Activated naive CD4-positive, alpha-beta T cell treated with anti-CD3 and anti-CD28 coated beads, Interleukin-2, amount 50 U/mL, for 24 hours (primary cell): Measurements from ENCODE around the gene NME8.
A peak's percentile ranks its signal among the peaks of the same experiment; 100 is the strongest.

Experiments
- H3K27ac Mint-ChIP-seq: one replicate; pipeline ENCODE4 v1.8.0; 2021; ENCODE audit warnings: mild to moderate bottlenecking, mixed read lengths
- H3K27me3 Mint-ChIP-seq: one replicate; pipeline ENCODE4 v1.8.0; 2021; ENCODE audit warnings: mixed read lengths
- H3K36me3 Mint-ChIP-seq: one replicate; pipeline ENCODE4 v1.8.0; 2021; ENCODE audit warnings: mixed read lengths
- H3K4me1 Mint-ChIP-seq: one replicate; pipeline ENCODE4 v1.8.0; 2021; ENCODE audit warnings: mixed read lengths
- H3K4me3 Mint-ChIP-seq: one replicate; pipeline ENCODE4 v1.8.0; 2021; ENCODE audit warnings: mild to moderate bottlenecking, mixed read lengths
- H3K9me3 Mint-ChIP-seq: one replicate; pipeline ENCODE4 v1.8.0; 2021; ENCODE audit warnings: mixed read lengths

NME8 gene

GRCh38 chr7:37833818-37834146 is 14.6 kb upstream of the NME8 start:
- Mint-ChIP-seq H3K27me3 (peaks cover 8% of the 10 kb centered on the region), H3K27ac (no peak overlapping the region), H3K4me1 (peaks cover 9% of the 10 kb centered on the region), H3K36me3 (no peaks in the 10 kb centered on the region), H3K9me3 (no peaks in the 10 kb centered on the region), H3K4me3 (no peak overlapping the region)

GRCh38 chr7:37853468-37853867 is 5.1 kb downstream of the NME8 start:
- no peaks in the 10 kb centered on the region for H3K36me3 Mint-ChIP-seq
- no peaks in the 10 kb centered on the region for H3K27me3 Mint-ChIP-seq
- H3K4me3 Mint-ChIP-seq = no peak overlapping the region
- no peaks in the 10 kb centered on the region for H3K4me1 Mint-ChIP-seq
- no peaks in the 10 kb centered on the region for H3K9me3 Mint-ChIP-seq
- no peak overlapping the region for H3K27ac Mint-ChIP-seq

GRCh38 chr7:37882086-37882485 is 33.7 kb downstream of the NME8 start:
- Mint-ChIP-seq H3K4me1 (no peaks in the 10 kb centered on the region), H3K27ac (no peak overlapping the region), H3K27me3 (peaks cover 6% of the 10 kb centered on the region), H3K36me3 (no peaks in the 10 kb centered on the region), H3K4me3 (no peak overlapping the region), H3K9me3 (peaks cover 5% of the 10 kb centered on the region)

GRCh38 chr7:37893359-37893758 is 45.0 kb downstream of the NME8 start:
- Mint-ChIP-seq H3K9me3 (no peaks in the 10 kb centered on the region), H3K4me1 (no peaks in the 10 kb centered on the region), H3K4me3 (no peak overlapping the region), H3K36me3 (no peaks in the 10 kb centered on the region), H3K27me3 (peaks cover 2% of the 10 kb centered on the region), H3K27ac (no peak overlapping the region)

DNA sequence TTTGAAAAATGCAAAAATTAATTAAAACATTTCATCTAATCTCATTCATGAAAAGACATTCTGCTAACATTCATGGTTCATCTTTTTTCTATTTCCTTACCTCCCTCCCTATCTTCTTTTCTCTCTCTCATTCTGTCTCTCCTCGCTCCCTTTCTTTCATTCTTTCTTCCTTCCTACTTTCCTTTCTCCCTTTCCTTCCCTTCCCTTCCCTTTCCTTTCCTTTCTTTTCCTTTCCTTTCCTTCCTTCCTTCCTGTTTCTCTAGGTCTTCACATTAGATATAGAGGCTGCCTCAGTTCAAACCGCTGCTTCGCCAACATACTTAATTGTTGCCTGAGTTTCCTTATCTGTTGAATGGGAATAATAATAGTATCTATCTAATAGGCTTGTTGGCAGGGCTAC is 46.3 kb downstream of the NME8 start:
- Mint-ChIP-seq H3K4me3 (no peak overlapping the region), H3K36me3 (no peaks in the 10 kb centered on the region), H3K9me3 (no peaks in the 10 kb centered on the region), H3K27ac (no peak overlapping the region), H3K27me3 (peaks cover 2% of the 10 kb centered on the region), H3K4me1 (no peaks in the 10 kb centered on the region)

GRCh38 chr7:37899712-37900247 is 51.4 kb downstream of the NME8 start:
- no peaks in the 10 kb centered on the region for H3K9me3 Mint-ChIP-seq
- no peak overlapping the region for H3K4me3 Mint-ChIP-seq
- H3K27ac Mint-ChIP-seq = no peak overlapping the region
- H3K4me1 Mint-ChIP-seq = no peaks in the 10 kb centered on the region
- no peaks in the 10 kb centered on the region for H3K36me3 Mint-ChIP-seq
- peaks cover 4% of the 10 kb centered on the region for H3K27me3 Mint-ChIP-seq

DNA sequence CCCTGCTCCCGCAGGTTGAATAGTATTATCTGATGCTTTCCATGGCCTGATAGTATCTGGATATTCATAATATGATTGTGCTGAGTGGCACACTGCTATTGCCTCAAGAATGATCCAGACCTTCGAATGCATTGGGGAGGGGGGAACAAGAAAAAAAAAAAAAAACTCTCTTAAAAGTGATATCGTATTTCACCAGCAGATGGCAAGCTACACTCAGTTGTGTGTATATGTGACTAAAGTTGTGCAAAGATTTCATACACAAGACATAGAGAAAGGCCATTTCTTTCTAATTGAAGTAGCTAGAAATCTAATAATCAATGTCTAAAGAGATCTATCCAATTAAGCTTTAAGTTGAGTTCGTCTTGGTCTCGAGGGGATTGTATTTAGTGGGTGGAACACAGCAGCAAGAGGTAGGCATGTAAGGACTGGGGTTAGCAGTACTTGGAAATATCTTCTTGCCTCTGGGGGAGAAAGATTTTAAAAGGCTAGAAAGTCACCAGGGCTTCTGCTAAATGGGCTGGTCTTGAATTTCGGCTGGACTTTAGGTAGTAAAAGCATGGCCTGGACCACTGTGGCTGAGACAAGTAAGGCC is 52.9 kb downstream of the NME8 start:
- Mint-ChIP-seq H3K9me3 (no peaks in the 10 kb centered on the region), H3K4me1 (no peaks in the 10 kb centered on the region), H3K4me3 (no peak overlapping the region), H3K27me3 (peaks cover 4% of the 10 kb centered on the region), H3K36me3 (no peaks in the 10 kb centered on the region), H3K27ac (no peak overlapping the region)

DNA sequence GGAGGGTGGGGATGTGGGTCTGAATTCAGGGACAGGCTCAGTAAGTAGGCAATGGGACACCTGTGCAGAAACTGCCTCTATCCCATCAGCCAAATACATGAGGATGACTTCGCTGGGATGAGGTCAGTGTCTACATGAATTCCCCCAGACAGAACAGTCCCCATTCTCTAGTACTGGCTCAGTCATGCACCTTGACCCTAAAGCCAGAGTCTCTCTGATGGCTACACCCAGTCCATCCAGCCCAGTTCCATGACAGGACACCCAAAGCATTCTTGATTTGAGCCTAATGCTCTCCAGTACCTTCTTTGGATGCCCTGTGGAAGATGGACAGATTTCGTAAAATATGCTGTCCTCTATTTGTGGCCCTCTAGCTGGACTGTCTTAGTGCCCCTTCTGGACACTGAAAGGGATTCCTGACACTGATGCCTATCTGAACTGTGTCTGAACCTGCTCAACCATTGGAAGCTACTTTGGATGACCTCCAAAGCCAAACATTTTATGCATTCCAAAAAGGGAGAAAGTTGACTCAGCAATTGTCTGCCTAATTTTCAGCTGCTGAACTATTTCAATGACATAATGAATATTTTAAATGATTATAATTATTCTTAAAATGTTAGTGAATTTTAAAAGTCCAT is 53.6 kb downstream of the NME8 start:
- H3K9me3 Mint-ChIP-seq = no peaks in the 10 kb centered on the region
- no peaks in the 10 kb centered on the region for H3K36me3 Mint-ChIP-seq

DNA sequence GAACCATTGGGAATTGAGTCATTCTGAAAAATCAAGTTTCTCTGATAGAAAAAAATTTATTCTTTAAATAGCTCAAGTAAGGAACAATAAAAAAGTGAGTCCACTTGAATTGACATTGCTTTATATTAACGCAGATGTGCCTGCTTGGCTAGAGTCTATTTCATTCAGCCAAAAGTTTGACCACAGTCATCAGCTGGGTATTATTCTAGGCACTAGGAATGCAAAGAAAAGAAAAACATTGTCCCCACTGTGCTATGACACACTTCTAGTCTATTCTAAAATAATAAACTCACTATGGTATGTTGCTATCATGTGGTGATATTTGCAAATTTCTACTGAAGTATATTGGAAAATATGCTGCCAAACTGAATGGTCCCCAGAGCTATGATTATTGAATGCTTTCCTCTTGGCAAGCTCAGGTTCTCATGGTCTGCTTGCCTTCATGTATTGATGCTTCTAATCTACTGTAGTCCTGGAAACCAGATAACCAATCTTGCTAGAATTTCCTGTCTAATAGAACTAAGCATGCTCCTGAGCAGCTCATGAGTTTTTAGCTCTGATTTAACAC is 59.9 kb downstream of the NME8 start:
- Mint-ChIP-seq H3K9me3 (no peaks in the 10 kb centered on the region), H3K36me3 (no peaks in the 10 kb centered on the region), H3K27ac (no peak overlapping the region), H3K27me3 (peaks cover 11% of the 10 kb centered on the region), H3K4me1 (no peaks in the 10 kb centered on the region), H3K4me3 (no peak overlapping the region)

More for the DNA sequence above, 53.6 kb downstream of the NME8 start:
- H3K4me3 Mint-ChIP-seq = no peak overlapping the region
- H3K27ac Mint-ChIP-seq = no peak overlapping the region
- peaks cover 5% of the 10 kb centered on the region for H3K27me3 Mint-ChIP-seq
- H3K4me1 Mint-ChIP-seq = no peaks in the 10 kb centered on the region

- Mint-ChIP-seq H3K36me3 (no peaks in the 10 kb centered on the region), H3K4me1 (peaks cover 12% of the 10 kb centered on the region), H3K4me3 (no peak overlapping the region), H3K27ac (no peak overlapping the region), H3K9me3 (no peaks in the 10 kb centered on the region), H3K27me3 (peaks cover 28% of the 10 kb centered on the region)
Observed at GRCh38 chr7:37912756-37913155, 64.4 kb downstream of the NME8 start.

- H3K9me3 Mint-ChIP-seq = no peaks in the 10 kb centered on the region
- H3K4me3 Mint-ChIP-seq = no peak overlapping the region
- no peaks in the 10 kb centered on the region for H3K36me3 Mint-ChIP-seq
- peaks cover 47% of the 10 kb centered on the region for H3K27me3 Mint-ChIP-seq
- H3K27ac Mint-ChIP-seq = no peak overlapping the region
- H3K4me1 Mint-ChIP-seq = peaks cover 15% of the 10 kb centered on the region
Observed at GRCh38 chr7:37915438-37915837, 67.0 kb downstream of the NME8 start.

DNA sequence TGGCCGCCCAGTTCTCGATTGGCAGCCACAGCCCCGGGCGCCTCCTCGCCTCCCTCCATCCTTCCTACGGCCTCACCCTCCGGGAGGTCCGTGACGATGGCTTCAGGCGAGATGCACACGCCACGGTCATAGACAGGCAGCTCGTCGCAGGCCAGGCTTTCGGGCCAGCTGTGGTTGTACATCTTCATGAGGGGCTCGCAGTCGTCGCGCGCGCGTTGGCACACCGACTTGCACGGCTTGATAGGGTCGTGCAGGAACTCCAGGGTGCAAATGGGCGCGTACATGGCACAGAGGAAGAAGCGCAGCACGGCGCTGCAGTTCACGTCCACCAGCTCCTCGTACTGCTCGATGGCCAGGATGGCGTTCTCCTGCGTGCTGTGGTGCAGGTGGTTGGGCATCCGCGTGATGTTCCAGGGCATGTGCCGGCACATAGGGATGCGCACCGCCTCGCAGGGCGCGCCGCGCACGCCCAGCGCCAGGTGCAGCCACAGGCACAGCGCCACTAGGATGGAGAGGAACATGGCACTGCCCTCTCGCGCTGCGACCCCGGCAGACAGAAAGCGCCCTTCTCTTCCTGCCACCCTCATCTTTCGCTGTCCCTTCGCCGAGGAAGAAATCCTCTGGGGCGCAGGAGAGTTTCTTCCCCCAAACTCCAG is 67.7 kb downstream of the NME8 start:
- no peaks in the 10 kb centered on the region for H3K9me3 Mint-ChIP-seq
- H3K4me1 Mint-ChIP-seq = peaks cover 17% of the 10 kb centered on the region
- no peak overlapping the region for H3K27ac Mint-ChIP-seq
- H3K27me3 Mint-ChIP-seq = peaks cover 45% of the 10 kb centered on the region
- H3K36me3 Mint-ChIP-seq = no peaks in the 10 kb centered on the region
- no peak overlapping the region for H3K4me3 Mint-ChIP-seq

- H3K36me3 Mint-ChIP-seq = no peaks in the 10 kb centered on the region
- no peak within 1 kb of the TSS for H3K4me3 Mint-ChIP-seq
- no peak within 1 kb of the TSS for H3K27ac Mint-ChIP-seq
- H3K4me1 Mint-ChIP-seq = peaks cover 17% of the 10 kb centered on the region
- peaks cover 51% of the 10 kb centered on the region for H3K27me3 Mint-ChIP-seq
- H3K9me3 Mint-ChIP-seq = no peaks in the 10 kb centered on the region
Observed at GRCh38 chr7:37916673-37917660, 68.6 kb downstream of the NME8 start, which contains the start of gene SFRP4. SFRP4 (minus strand) TSS chr7:37916817; CDS start chr7:37916537, 280 bp downstream.

DNA sequence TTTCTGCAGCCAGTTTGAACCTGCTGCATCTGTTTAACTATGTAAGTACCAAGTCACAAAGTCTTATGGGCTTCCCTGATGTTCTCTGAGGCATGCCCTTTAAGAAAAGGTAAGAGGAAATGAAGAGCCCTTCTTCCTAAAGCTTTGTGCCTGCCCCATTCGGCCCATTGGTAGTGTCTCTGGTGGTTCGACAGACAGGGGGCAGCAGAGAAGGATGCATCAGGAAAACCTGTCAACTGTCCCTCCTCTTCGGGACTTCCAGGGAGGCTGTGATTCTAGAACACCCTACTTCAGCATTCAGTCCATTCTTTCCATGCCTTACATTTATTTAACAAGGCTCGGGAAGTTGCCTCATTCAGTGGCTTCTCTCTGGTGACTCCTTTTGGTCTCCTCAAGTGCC is 70.1 kb downstream of the NME8 start:
- Mint-ChIP-seq H3K9me3 (no peaks in the 10 kb centered on the region), H3K36me3 (no peaks in the 10 kb centered on the region), H3K27ac (no peak overlapping the region), H3K4me1 (peaks cover 17% of the 10 kb centered on the region), H3K27me3 (peaks cover 52% of the 10 kb centered on the region), H3K4me3 (no peak overlapping the region)

GRCh38 chr7:37920305-37920848 is 72.0 kb downstream of the NME8 start, which contains the start of gene EPDR1:
EPDR1 (plus strand) TSS chr7:37920640; CDS start chr7:37920940, 300 bp downstream.
- peaks cover 17% of the 10 kb centered on the region for H3K4me1 Mint-ChIP-seq
- H3K36me3 Mint-ChIP-seq = no peaks in the 10 kb centered on the region
- H3K4me3 Mint-ChIP-seq = peak within 1 kb of the TSS; percentile 72
- peaks cover 43% of the 10 kb centered on the region for H3K27me3 Mint-ChIP-seq
- no peaks in the 10 kb centered on the region for H3K9me3 Mint-ChIP-seq
- no peak within 1 kb of the TSS for H3K27ac Mint-ChIP-seq
